Gastrocnemius medialis (tissue), 4 donors: Measurements from ENCODE around the gene DCAF10. TPM values are rescaled to one million over a fixed set of nuclear protein-coding genes. Genes with fewer than 3 reads are reported as not detected.
"Not testable (repeated sequence)": the region's sequence is repeated elsewhere in the genome, so short reads cannot be mapped to it uniquely, and the experiment has no call there.

Experiments used
- ATAC-seq, 2 donors: fragments of 150-250 bp; one replicate each; pipeline ENCODE4 v1.9.1; 2016
- DNase-seq, 2 donors: peaks; one replicate each; pipeline ENCODE4 v3.0.0-alpha.2; 2019
- H3K27ac ChIP-seq, 4 donors: fragments of 200-600 bp; sonication (generic); 1 replicate in 1 of 4; 2 replicates in 3 of 4; pipeline ENCODE4 v1.5.1; 2016 to 2018; ENCODE audit warnings: mild to moderate bottlenecking in 2 of 4, moderate library complexity in 1 of 4
- H3K27me3 ChIP-seq, 3 donors: fragments of 200-600 bp; sonication (generic) in 2 of 3; 1 replicate in 1 of 3; 2 replicates in 2 of 3; pipeline versions ENCODE4 v1.5.1 to v1.6.0; 2016 to 2019; ENCODE audit warnings: mild to moderate bottlenecking in 1 of 3, moderate library complexity in 1 of 3
- H3K36me3 ChIP-seq, 2 donors: fragments of 200-600 bp; sonication (generic) in 1 of 2; one replicate each; pipeline ENCODE4 v1.5.1; 2017 to 2018
- H3K4me1 ChIP-seq, 2 donors: fragments of 200-600 bp; sonication (generic) in 1 of 2; one replicate each; pipeline ENCODE4 v1.5.1; 2016 to 2017; ENCODE audit warnings: mild to moderate bottlenecking in 2 of 2
- H3K4me3 ChIP-seq, 4 donors: fragments of 200-600 bp; sonication (generic) in 3 of 4; 1 replicate in 1 of 4; 2 replicates in 3 of 4; pipeline ENCODE4 v1.5.1; 2016 to 2019; ENCODE audit warnings: mild to moderate bottlenecking in 2 of 4
- H3K9me3 ChIP-seq, 3 donors: fragments of 200-600 bp; sonication (generic) in 2 of 3; 1 replicate in 1 of 3; 2 replicates in 2 of 3; pipeline ENCODE4 v1.5.1; 2016 to 2019
- CTCF ChIP-seq, 5 experiments: fragments of 450-650 bp in 3 of 5; fragments of 200-600 bp in 2 of 5; sonication (generic) in 2 of 5; IDR thresholded peaks in 4 of 5; conservative IDR thresholded peaks in 1 of 5; 1 replicate in 4 of 5; 2 replicates in 1 of 5; pipeline ENCODE4 v1.5.1; 2016 to 2019; ENCODE audit warnings: antibody characterized with exemption in 5 of 5, mild to moderate bottlenecking in 3 of 5, moderate library complexity in 3 of 5
- POLR2A ChIP-seq, 2 donors: fragments of 450-650 bp; IDR thresholded peaks; one replicate each; pipeline ENCODE4 v1.6.1; 2017; ENCODE audit warnings: antibody characterized with exemption in 2 of 2, mild to moderate bottlenecking in 2 of 2, moderate library complexity in 2 of 2
- in situ Hi-C, 4 donors: fragments of 200-750 bp; cut with MboI; loops; one replicate each; pipeline versions ENCODE4 v1.15.0 to v1.8.0; 2017; ENCODE audit warnings: low sequenced_read_pairs in 4 of 4
- intact Hi-C: fragments of 100-400 bp; cut with DNase I; formaldehyde crosslinking; loops from one replicate; pipeline ENCODE4 v1.15.1; 2023; ENCODE audit warnings: low total_unique reads
- total RNA-seq, 4 donors: library from RNA; depleted of rRNA; stranded (reverse); fragments of >200 nt; gene quantifications; one replicate each; pipeline versions ENCODE4 v1.1.0 to v1.2.3, GENCODE V29; 2016

The DCAF10 gene
- total RNA-seq, 4 donors from 2014 or later, result 11.0 to 24.5 (median 17.0) TPM

GRCh38 chr9:37801287-37801850 lies 772 bp downstream of the DCAF10 start:
- Histone ChIP-seq H3K4me3 (peak overlapping the region; percentile 55 to 98 (median 80)), H3K36me3 (no peaks in the 10 kb centered on the region), H3K27ac (peak overlapping the region; percentile 74 to 91 (median 86)), H3K4me1 (peaks cover 32 to 33% of the 10 kb centered on the region in 2 donors), H3K9me3 (no peaks in the 10 kb centered on the region), H3K27me3 (no peaks in the 10 kb centered on the region)
- no peak for DNase-seq
- intact Hi-C loops (loop anchor here (10.0 kb wide), 1 partner anchor 103 kb away; the partner anchor contains the start of gene SLC25A51), in situ Hi-C loops (no loop called here)
- TF ChIP-seq CTCF (IDR thresholded peaks at IDR 0.05 in 4 of 5, conservative IDR thresholded peaks at IDR 0.05 in 1 of 5) (no peak), POLR2A (IDR thresholded peaks at IDR 0.05) (no peak)
- peak; percentile 12 to 28 for ATAC-seq

GRCh38 chr9:37801959-37802711 lies 1.5 kb downstream of the DCAF10 start:
- no peak for ATAC-seq
- Histone ChIP-seq H3K36me3 (no peaks in the 10 kb centered on the region), H3K4me3 (peak overlapping the region; percentile 55 to 98 (median 80)), H3K27me3 (no peaks in the 10 kb centered on the region), H3K9me3 (no peaks in the 10 kb centered on the region), H3K4me1 (peaks cover 33% of the 10 kb centered on the region in 2 donors), H3K27ac (no peak overlapping the region)
- DNase-seq, result no peak
- intact Hi-C loops (loop anchor here (10.0 kb wide), 1 partner anchor 103 kb away; the partner anchor contains the start of gene SLC25A51), in situ Hi-C loops (no loop called here)
- TF ChIP-seq CTCF (IDR thresholded peaks at IDR 0.05 in 4 of 5, conservative IDR thresholded peaks at IDR 0.05 in 1 of 5) (no peak), POLR2A (IDR thresholded peaks at IDR 0.05) (no peak)

- intact Hi-C loops, result loop anchor here (10.0 kb wide), 1 partner anchor 99 kb away; the partner anchor contains the start of gene SLC25A51
- no peaks in the 10 kb centered on the region for H3K36me3 ChIP-seq
- in situ Hi-C loops, result no loop called here
Observed at GRCh38 chr9:37806271-37806670, 5.7 kb downstream of the DCAF10 start.

GRCh38 chr9:37809676-37810075 lies 9.1 kb downstream of the DCAF10 start:
- in situ Hi-C loops, H3K4me3 ChIP-seq, H3K36me3 ChIP-seq, H3K27ac ChIP-seq, H3K4me1 ChIP-seq, ATAC-seq, DNase-seq, H3K9me3 ChIP-seq, H3K27me3 ChIP-seq: not testable (repeated sequence)
- intact Hi-C loops, result loop anchor here (10.0 kb wide), 1 partner anchor 95 kb away; the partner anchor contains the start of gene SLC25A51

More at GRCh38 chr9:37806271-37806670, 5.7 kb downstream of the DCAF10 start:
- no peak overlapping the region for H3K4me3 ChIP-seq
- DNase-seq (no peak), ATAC-seq (no peak)
- peaks cover 24 to 27% of the 10 kb centered on the region in 2 donors for H3K4me1 ChIP-seq
- no peaks in the 10 kb centered on the region for H3K9me3 ChIP-seq
- no peak for TF ChIP-seq POLR2A (IDR thresholded peaks at IDR 0.05)
- no peak for TF ChIP-seq CTCF (IDR thresholded peaks at IDR 0.05 in 4 of 5, conservative IDR thresholded peaks at IDR 0.05 in 1 of 5)
- H3K27ac ChIP-seq, result no peak overlapping the region
- H3K27me3 ChIP-seq, result no peaks in the 10 kb centered on the region

- H3K27ac ChIP-seq, result no peak overlapping the region
- H3K4me3 ChIP-seq, result no peak overlapping the region
- no peaks in the 10 kb centered on the region for H3K4me1 ChIP-seq
- ATAC-seq (no peak), DNase-seq (no peak)
- in situ Hi-C loops (no loop called here), intact Hi-C loops (no loop called here)
- no peaks in the 10 kb centered on the region for H3K36me3 ChIP-seq
- TF ChIP-seq CTCF (IDR thresholded peaks at IDR 0.05 in 4 of 5, conservative IDR thresholded peaks at IDR 0.05 in 1 of 5) (no peak), POLR2A (IDR thresholded peaks at IDR 0.05) (no peak)
- H3K9me3 ChIP-seq, result no peaks in the 10 kb centered on the region
- H3K27me3 ChIP-seq, result no peaks in the 10 kb centered on the region
Observed at GRCh38 chr9:37811906-37812476, 11.4 kb downstream of the DCAF10 start.
